ENCODE data around the gene MAMLD1.

DNA sequence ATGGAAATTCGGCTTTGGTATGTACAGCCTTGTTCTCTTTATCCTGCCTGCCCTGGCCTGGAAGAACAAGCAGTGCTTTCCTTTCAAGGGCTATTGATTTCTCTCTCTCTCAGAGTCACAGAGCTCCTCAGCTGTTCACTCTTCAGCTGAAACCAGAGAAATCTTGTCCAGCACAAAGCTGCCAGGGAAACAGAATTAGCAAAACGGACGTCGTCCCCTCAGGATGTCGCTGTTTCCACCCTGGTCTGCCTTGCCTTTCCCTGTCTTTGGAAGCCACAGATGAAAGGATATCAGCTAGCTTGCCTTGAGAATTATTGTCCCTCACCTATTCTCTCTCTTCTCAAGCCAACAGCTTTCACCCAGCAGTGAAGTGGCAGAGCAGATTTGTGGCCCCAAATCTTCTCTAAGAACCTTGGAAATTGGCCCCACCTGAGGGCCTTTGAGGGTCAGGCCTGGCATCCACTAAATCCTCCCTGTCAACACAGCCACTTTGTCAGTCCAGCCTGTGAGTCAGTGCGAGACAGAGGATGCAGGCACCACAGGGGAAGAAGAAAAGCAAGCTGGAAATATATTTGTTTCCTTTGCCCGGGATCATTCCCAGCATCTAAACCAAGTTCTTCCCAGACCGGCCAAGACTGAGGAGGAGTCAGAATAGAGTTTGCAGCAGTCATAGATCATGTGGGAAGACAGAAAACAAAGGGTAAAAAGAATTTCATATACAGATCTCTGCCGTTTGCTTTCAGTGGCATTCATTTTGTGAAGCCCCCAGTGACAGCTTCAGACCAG lies 141.5 kb downstream of the MAMLD1 start:
- TF ChIP-seq, protein P1, sequence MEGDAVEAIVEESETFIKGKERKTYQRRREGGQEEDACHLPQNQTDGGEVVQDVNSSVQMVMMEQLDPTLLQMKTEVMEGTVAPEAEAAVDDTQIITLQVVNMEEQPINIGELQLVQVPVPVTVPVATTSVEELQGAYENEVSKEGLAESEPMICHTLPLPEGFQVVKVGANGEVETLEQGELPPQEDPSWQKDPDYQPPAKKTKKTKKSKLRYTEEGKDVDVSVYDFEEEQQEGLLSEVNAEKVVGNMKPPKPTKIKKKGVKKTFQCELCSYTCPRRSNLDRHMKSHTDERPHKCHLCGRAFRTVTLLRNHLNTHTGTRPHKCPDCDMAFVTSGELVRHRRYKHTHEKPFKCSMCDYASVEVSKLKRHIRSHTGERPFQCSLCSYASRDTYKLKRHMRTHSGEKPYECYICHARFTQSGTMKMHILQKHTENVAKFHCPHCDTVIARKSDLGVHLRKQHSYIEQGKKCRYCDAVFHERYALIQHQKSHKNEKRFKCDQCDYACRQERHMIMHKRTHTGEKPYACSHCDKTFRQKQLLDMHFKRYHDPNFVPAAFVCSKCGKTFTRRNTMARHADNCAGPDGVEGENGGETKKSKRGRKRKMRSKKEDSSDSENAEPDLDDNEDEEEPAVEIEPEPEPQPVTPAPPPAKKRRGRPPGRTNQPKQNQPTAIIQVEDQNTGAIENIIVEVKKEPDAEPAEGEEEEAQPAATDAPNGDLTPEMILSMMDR (IDR thresholded peaks at IDR 0.05): peak in 4 of 7 experiments; percentile 17 to 24 (median 21)
- no peak for TF ChIP-seq POLR2A (IDR thresholded peaks at IDR 0.05)

Data from body of pancreas (tissue), 4 donors.